Stimulated activated memory B cell treated with anti-CD40 and anti-IgM and Interleukin-4, amounts not matched to agents 10 μg/mL and 1 μg/mL and 100 μg/mL, for 72 hours (primary cell): ENCODE data around the gene MED12.

Experiments
- ATAC-seq: fragments of 150-1000 bp; cut with Tn5 transposase; 2 replicates; pipeline ENCODE4 v1.10.0; 2021
- H3K27ac Mint-ChIP-seq: one replicate; pipeline ENCODE4 v1.8.0; 2022; ENCODE audit warnings: mild to moderate bottlenecking, mixed read lengths
- H3K27me3 Mint-ChIP-seq: one replicate; pipeline ENCODE4 v1.8.0; 2022; ENCODE audit warnings: mixed read lengths
- H3K36me3 Mint-ChIP-seq: one replicate; pipeline ENCODE4 v1.8.0; 2022; ENCODE audit warnings: mixed read lengths
- H3K4me1 Mint-ChIP-seq: one replicate; pipeline ENCODE4 v1.8.0; 2022; ENCODE audit warnings: mixed read lengths
- H3K4me3 Mint-ChIP-seq: one replicate; pipeline ENCODE4 v1.8.0; 2022; ENCODE audit warnings: mild to moderate bottlenecking, moderate library complexity, mixed read lengths
- H3K9me3 Mint-ChIP-seq: one replicate; pipeline ENCODE4 v1.8.0; 2022; ENCODE audit warnings: mixed read lengths

The MED12 gene

DNA sequence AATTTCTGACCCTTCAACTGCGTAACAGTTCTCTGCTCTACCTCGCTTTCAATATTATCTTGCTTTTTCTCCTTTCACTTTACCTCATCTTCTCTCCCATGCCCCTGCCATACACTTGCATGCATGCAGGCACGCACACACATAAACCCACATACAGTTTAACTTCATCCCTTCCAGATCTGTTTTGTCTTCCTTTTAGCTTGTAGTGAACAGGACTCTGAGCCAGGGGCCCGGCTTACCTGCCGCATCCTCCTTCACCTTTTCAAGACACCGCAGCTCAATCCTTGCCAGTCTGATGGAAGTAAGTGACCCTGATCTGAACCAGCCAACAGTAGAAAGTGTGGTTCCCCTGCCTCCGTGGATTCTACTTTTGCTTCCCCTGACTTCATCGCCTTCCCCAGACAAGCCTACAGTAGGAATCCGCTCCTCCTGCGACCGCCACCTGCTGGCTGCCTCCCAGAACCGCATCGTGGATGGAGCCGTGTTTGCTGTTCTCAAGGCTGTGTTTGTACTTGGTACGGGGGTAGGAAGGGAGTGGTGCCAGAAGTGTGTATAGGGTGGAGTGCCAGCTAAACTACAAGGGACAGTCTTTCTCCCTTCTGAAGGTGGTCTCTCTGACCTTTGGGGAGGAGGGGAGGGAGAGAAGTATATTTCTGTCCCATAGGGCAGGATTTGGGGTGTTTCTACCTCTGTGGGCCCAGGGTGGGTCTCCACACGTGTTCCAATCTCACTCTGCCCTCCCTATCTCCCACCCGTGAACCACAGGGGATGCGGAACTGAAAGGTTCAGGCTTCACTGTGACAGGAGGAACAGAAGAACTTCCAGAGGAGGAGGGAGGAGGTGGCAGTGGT is 10.7 kb downstream of the MED12 start:
- Mint-ChIP-seq H3K27me3 (no peaks in the 10 kb centered on the region), H3K4me3 (no peak overlapping the region), H3K4me1 (peaks cover 13% of the 10 kb centered on the region), H3K9me3 (no peaks in the 10 kb centered on the region), H3K36me3 (peaks cover 64% of the 10 kb centered on the region), H3K27ac (peak overlapping the region; percentile 58)
- ATAC-seq, result peak; percentile 71

- peaks cover 71% of the 10 kb centered on the region for H3K36me3 Mint-ChIP-seq
- peak overlapping the region; percentile 22 for H3K27ac Mint-ChIP-seq
- peaks cover 13% of the 10 kb centered on the region for H3K4me1 Mint-ChIP-seq
- no peaks in the 10 kb centered on the region for H3K27me3 Mint-ChIP-seq
- ATAC-seq, result no peak
- H3K4me3 Mint-ChIP-seq, result no peak overlapping the region
- H3K9me3 Mint-ChIP-seq, result no peaks in the 10 kb centered on the region
These were observed 13.1 kb downstream of the MED12 start for GRCh38 chrX:71131510-71131909.

GRCh38 chrX:71140440-71140839 is 22.0 kb downstream of the MED12 start:
- Mint-ChIP-seq H3K27me3 (no peaks in the 10 kb centered on the region), H3K4me1 (peaks cover 3% of the 10 kb centered on the region), H3K36me3 (peaks cover 39% of the 10 kb centered on the region), H3K9me3 (no peaks in the 10 kb centered on the region), H3K4me3 (no peak overlapping the region), H3K27ac (no peak overlapping the region)
- ATAC-seq, result no peak

DNA sequence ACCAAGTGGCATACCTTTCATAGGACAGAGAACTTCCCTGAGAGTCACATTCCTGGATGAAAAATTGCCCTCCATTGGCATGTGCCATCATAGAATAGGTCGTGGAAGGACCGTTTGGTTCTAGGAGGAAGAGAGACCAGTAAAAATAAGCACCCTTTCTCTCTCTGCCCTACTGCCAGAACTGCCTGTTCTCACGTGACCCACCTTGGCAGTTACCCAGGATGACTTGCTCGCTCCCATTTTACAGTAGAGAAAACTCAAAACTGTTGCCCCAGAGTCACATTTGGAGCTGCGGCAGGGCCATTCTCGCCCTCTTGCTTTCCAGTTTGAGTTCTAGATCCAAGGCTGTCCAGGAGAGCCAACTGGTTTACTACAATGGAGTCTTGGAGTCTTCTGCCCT is 25.1 kb downstream of the MED12 start:
- H3K36me3 Mint-ChIP-seq, result peaks cover 10% of the 10 kb centered on the region
- no peak for ATAC-seq
- H3K9me3 Mint-ChIP-seq, result no peaks in the 10 kb centered on the region
- no peak overlapping the region for H3K4me3 Mint-ChIP-seq
- no peak overlapping the region for H3K27ac Mint-ChIP-seq
- H3K27me3 Mint-ChIP-seq, result no peaks in the 10 kb centered on the region
- peaks cover 13% of the 10 kb centered on the region for H3K4me1 Mint-ChIP-seq

DNA sequence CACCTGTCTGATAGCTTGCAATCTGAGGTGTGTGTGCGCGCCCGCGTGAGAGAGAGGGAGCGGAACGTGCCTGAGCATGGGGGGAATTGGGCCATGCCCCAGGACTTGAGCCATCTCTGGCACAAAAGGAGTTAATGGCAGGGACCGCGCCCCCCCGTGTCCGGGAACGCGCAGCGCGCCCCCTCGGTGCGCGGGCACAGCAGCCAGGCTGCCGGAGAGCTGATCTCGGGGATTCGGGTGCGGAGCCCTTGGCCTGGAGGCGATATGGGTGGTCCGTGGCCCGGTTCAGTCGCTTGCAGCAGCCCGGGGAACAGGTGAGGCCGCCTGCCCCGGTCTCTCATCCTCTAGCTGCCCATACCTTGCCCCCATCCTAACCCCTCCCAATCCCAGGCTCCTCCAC is 26.3 kb downstream of the MED12 start, which contains the start of gene NLGN3:
Gene NLGN3, plus strand, starts transcription at position 191 of the 400 bp plus-strand sequence. CDS start 2,909 bp downstream, outside the sequence.
- no peaks in the 10 kb centered on the region for H3K27me3 Mint-ChIP-seq
- ATAC-seq, result no peak
- no peaks in the 10 kb centered on the region for H3K36me3 Mint-ChIP-seq
- peaks cover 13% of the 10 kb centered on the region for H3K4me1 Mint-ChIP-seq
- peak within 1 kb of the TSS; percentile 44 for H3K4me3 Mint-ChIP-seq
- no peaks in the 10 kb centered on the region for H3K9me3 Mint-ChIP-seq
- no peak within 1 kb of the TSS for H3K27ac Mint-ChIP-seq

DNA sequence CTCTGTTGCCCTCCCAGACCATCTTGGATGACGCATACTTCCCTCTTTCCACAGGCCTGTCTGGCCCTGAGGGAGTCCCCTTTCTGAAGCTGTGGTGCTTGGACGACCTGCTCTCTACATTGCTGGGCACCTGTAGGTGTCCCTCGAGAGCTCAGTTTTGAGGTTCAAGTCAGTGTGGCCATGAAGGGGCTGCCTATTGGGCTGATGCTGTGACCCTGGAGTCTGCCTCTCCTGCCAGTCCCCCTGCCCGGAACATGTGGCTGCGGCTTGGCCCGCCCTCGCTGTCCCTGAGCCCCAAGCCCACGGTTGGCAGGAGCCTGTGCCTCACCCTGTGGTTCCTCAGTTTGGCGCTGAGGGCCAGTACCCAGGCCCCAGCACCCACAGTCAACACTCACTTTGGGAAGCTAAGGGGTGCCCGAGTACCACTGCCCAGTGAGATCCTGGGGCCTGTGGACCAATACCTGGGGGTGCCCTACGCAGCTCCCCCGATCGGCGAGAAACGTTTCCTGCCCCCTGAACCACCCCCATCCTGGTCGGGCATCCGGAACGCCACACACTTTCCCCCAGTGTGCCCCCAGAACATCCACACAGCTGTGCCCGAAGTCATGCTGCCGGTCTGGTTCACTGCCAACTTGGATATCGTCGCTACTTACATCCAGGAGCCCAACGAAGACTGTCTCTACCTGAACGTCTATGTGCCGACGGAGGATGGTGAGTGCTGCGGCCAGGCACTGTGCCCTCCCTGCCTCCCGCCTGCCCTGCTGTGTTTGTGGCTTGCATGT is 29.3 kb downstream of the MED12 start:
- ATAC-seq, result no peak
- no peak overlapping the region for H3K27ac Mint-ChIP-seq
- peaks cover 2% of the 10 kb centered on the region for H3K36me3 Mint-ChIP-seq
- H3K27me3 Mint-ChIP-seq, result no peaks in the 10 kb centered on the region
- no peak overlapping the region for H3K4me3 Mint-ChIP-seq
- peaks cover 18% of the 10 kb centered on the region for H3K4me1 Mint-ChIP-seq
- no peaks in the 10 kb centered on the region for H3K9me3 Mint-ChIP-seq

DNA sequence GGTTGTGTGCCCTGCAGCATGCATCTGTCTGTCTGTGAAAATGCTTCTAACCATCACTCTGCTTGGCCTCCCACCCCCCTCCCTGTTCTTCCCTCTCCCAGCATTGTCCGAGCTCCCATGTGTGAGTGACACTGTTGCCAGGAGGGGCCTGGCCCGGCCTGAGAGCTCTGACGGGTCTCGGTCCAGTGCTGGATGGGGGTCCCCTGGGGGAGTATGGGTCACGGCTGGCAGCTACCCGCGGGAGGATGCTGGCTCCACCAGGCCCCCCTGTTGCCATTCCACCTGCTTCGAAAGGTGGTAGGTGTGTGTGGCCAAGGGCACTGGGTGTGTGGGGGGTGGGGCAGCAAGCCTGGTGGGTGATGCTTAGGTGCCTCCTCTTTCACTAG is 29.9 kb downstream of the MED12 start:
- H3K4me3 Mint-ChIP-seq, result no peak overlapping the region
- no peaks in the 10 kb centered on the region for H3K9me3 Mint-ChIP-seq
- no peak overlapping the region for H3K27ac Mint-ChIP-seq
- peaks cover 8% of the 10 kb centered on the region for H3K36me3 Mint-ChIP-seq
- H3K4me1 Mint-ChIP-seq, result peaks cover 20% of the 10 kb centered on the region
- no peaks in the 10 kb centered on the region for H3K27me3 Mint-ChIP-seq
- no peak for ATAC-seq

DNA sequence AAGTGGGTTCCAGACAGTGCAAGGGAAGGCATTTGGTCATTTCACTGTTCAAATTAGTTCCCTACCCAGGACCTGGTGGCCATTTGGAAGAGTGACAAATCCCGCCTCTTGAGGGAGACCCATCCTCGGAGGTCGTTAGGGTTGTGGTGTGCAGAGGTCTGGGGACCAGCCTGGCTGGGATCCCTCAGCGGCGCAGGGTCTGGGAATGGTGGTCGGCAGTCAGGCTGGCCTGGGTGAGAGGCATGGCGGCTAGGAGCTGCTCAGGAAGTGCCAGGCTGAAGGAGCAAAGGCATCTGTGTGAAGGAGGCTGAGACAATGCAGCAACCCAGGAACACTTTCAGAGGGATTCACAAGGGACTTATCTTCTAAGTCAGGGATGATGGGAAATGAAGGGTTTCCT is 33.0 kb downstream of the MED12 start:
- Mint-ChIP-seq H3K4me1 (peaks cover 20% of the 10 kb centered on the region), H3K4me3 (no peak overlapping the region), H3K27me3 (no peaks in the 10 kb centered on the region), H3K27ac (no peak overlapping the region), H3K9me3 (no peaks in the 10 kb centered on the region), H3K36me3 (peaks cover 13% of the 10 kb centered on the region)
- ATAC-seq, result no peak

- Mint-ChIP-seq H3K27ac (peak overlapping the region; percentile 46), H3K9me3 (no peaks in the 10 kb centered on the region), H3K36me3 (peaks cover 19% of the 10 kb centered on the region), H3K27me3 (no peaks in the 10 kb centered on the region), H3K4me3 (no peak overlapping the region), H3K4me1 (peaks cover 19% of the 10 kb centered on the region)
- ATAC-seq, result no peak
These were observed 35.8 kb downstream of the MED12 start for GRCh38 chrX:71154196-71154595.

DNA sequence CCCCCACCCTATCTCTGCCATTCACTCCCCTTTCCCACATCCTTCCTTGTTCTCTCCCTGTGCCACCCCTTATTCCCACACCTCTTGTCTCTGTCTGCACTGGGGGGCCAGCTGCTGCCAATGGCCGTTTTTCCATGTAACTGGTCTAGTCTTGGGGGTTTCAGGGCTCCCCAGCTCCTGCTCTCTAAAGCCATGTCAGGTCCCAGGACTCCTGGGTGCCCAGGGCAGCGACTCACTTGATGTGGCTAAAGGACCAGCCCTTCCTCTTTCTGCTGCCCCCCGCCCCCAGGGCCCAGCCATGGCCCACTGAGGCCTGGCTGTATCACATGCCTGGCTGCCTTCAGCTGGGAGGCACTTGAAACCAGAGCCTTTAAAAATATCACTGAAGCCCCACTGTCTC is 36.2 kb downstream of the MED12 start:
- ATAC-seq, result no peak
- Mint-ChIP-seq H3K4me1 (peaks cover 19% of the 10 kb centered on the region), H3K4me3 (no peak overlapping the region), H3K9me3 (no peaks in the 10 kb centered on the region), H3K27ac (peak overlapping the region; percentile 46), H3K27me3 (no peaks in the 10 kb centered on the region), H3K36me3 (peaks cover 19% of the 10 kb centered on the region)

GRCh38 chrX:71158603-71159002 is 40.2 kb downstream of the MED12 start:
- peaks cover 17% of the 10 kb centered on the region for H3K36me3 Mint-ChIP-seq
- peaks cover 20% of the 10 kb centered on the region for H3K4me1 Mint-ChIP-seq
- no peak overlapping the region for H3K27ac Mint-ChIP-seq
- no peak overlapping the region for H3K4me3 Mint-ChIP-seq
- no peak for ATAC-seq
- no peaks in the 10 kb centered on the region for H3K9me3 Mint-ChIP-seq
- H3K27me3 Mint-ChIP-seq, result no peaks in the 10 kb centered on the region

DNA sequence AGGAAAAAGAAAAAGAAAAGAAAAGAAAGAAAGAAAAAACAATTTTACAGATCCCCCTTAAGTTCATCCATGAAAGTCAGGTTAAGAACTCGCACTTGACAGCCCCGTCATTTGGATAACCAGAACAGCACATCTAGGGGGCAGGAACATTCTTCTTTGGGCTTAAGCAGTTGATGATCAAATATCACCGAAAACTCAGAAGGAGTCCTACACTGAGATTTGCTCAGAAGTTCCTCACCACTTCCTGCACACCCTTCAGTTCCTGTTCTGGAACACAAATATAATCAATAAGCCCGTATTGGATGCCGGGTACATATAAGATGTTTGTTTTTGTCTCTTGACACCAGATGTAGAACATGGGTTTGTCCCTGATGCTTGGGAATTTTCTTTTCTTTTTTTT is 40.9 kb downstream of the MED12 start:
- Mint-ChIP-seq H3K27me3 (no peaks in the 10 kb centered on the region), H3K4me3 (no peak overlapping the region), H3K27ac (no peak overlapping the region), H3K4me1 (peaks cover 20% of the 10 kb centered on the region), H3K9me3 (no peaks in the 10 kb centered on the region), H3K36me3 (peaks cover 20% of the 10 kb centered on the region)
- no peak for ATAC-seq

DNA sequence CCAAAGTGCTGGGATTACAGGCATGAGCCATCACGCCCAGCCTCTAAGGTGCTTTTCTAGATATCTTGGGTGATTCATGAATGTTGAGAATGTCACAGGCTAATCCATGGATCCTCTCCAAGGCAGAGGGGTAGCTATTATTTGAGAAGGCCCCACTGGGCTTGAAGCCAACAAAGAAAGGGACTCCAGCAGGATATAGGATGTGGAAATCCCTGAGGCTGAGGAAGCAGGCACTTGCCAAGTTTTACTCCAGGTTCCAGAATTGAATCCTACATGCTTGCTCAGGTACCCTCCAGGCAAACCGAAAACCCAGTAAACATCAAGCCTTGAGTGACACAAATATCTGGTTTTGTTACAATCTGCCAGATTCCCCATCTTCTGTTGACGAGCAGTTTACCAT is 42.1 kb downstream of the MED12 start:
- Mint-ChIP-seq H3K9me3 (no peaks in the 10 kb centered on the region), H3K4me3 (no peak overlapping the region), H3K4me1 (peaks cover 19% of the 10 kb centered on the region), H3K27me3 (no peaks in the 10 kb centered on the region), H3K27ac (no peak overlapping the region), H3K36me3 (peaks cover 20% of the 10 kb centered on the region)
- no peak for ATAC-seq

GRCh38 chrX:71162981-71163380 is 44.6 kb downstream of the MED12 start:
- no peak overlapping the region for H3K27ac Mint-ChIP-seq

DNA sequence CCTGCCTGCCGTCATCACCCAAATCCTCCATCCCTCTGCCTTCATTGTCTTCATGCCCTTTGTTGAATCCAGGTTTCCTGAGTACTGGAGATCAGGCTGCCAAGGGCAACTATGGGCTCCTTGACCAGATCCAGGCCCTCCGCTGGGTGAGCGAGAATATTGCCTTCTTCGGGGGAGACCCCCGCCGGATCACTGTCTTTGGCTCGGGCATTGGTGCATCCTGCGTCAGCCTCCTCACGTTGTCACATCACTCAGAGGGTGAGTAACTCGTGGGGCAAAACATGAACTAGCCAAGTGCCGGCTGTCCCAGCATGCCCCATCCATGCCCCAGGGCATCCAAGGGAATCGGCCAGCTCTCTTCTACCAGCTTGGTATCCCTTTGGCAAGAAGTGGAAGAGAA is 45.7 kb downstream of the MED12 start:
- ATAC-seq, result no peak
- Mint-ChIP-seq H3K27ac (no peak overlapping the region), H3K36me3 (peaks cover 22% of the 10 kb centered on the region)

More at GRCh38 chrX:71162981-71163380, 44.6 kb downstream of the MED12 start:
- no peaks in the 10 kb centered on the region for H3K9me3 Mint-ChIP-seq
- no peaks in the 10 kb centered on the region for H3K27me3 Mint-ChIP-seq
- no peak overlapping the region for H3K4me3 Mint-ChIP-seq
- peaks cover 28% of the 10 kb centered on the region for H3K36me3 Mint-ChIP-seq
- H3K4me1 Mint-ChIP-seq, result peaks cover 14% of the 10 kb centered on the region
- ATAC-seq, result no peak

GRCh38 chrX:71166461-71166860 is 48.1 kb downstream of the MED12 start:
- peaks cover 28% of the 10 kb centered on the region for H3K4me1 Mint-ChIP-seq
- no peaks in the 10 kb centered on the region for H3K27me3 Mint-ChIP-seq
- ATAC-seq, result no peak
- H3K27ac Mint-ChIP-seq, result no peak overlapping the region
- no peak overlapping the region for H3K4me3 Mint-ChIP-seq
- peaks cover 25% of the 10 kb centered on the region for H3K36me3 Mint-ChIP-seq
- H3K9me3 Mint-ChIP-seq, result no peaks in the 10 kb centered on the region

More for the DNA sequence above, 45.7 kb downstream of the MED12 start:
- H3K9me3 Mint-ChIP-seq, result no peaks in the 10 kb centered on the region
- no peak overlapping the region for H3K4me3 Mint-ChIP-seq
- no peaks in the 10 kb centered on the region for H3K27me3 Mint-ChIP-seq
- H3K4me1 Mint-ChIP-seq, result peaks cover 19% of the 10 kb centered on the region
